ENCODE data around the gene SERTAD2. TPM values are rescaled to one million over a fixed set of nuclear protein-coding genes. Genes with fewer than 3 reads are reported as not detected.

SERTAD2 gene
- total RNA-seq, 2 donors from 2014 or later, result 11.2 to 20.7 TPM

DNA sequence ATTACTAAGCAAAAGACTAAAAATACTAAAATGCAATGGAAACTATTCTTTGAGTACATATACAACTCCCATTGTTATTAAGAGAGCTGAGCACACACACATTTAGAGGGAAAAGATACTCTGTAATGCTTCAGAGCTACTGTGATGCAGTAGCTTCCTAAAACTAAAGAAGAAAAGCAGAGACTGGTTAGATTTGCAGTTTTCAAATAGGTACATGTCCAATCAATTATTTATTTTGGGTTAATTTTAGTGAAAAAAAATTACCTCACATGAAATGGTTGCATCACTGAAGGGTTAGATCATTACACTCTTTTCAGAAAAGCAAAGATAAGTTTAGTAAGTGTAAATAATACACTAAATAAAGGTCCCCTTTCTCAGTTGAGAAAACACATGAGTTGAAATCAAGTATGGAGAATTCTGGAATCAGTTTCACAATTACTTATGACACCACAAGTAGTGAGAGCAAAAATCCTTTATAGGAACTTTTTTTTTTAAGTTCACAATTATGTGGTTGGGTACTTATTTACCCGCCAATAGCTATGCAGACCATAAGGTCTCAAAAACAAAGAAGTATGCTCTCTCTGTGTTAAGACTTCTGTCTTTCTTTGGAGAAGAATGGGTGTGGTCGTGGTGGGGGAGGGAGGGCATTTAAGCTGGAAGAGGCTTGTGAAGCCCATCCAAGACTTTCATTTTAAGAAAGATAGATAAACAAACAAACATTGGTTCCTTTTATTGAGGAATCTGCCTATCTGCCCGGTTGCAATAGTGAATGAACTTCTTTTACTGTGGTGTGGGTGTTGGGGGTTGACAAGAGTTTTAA, 25.3 kb upstream of the SERTAD2 start:
- Histone ChIP-seq H3K27me3 (no peaks in the 10 kb centered on the region), H3K9me3 (no peaks in the 10 kb centered on the region), H3K4me3 (no peak overlapping the region), H3K4me1 (no peaks in the 10 kb centered on the region), H3K27ac (no peak overlapping the region), H3K36me3 (no peaks in the 10 kb centered on the region), H3K9ac (ENCODE audit: low read depth in 2 of 2, low read length in 2 of 2) (no peak overlapping the region)
- intact Hi-C loops (cut with DNase I), result no loop called here
- DNase-seq, result no peak
- TF ChIP-seq, protein P1, sequence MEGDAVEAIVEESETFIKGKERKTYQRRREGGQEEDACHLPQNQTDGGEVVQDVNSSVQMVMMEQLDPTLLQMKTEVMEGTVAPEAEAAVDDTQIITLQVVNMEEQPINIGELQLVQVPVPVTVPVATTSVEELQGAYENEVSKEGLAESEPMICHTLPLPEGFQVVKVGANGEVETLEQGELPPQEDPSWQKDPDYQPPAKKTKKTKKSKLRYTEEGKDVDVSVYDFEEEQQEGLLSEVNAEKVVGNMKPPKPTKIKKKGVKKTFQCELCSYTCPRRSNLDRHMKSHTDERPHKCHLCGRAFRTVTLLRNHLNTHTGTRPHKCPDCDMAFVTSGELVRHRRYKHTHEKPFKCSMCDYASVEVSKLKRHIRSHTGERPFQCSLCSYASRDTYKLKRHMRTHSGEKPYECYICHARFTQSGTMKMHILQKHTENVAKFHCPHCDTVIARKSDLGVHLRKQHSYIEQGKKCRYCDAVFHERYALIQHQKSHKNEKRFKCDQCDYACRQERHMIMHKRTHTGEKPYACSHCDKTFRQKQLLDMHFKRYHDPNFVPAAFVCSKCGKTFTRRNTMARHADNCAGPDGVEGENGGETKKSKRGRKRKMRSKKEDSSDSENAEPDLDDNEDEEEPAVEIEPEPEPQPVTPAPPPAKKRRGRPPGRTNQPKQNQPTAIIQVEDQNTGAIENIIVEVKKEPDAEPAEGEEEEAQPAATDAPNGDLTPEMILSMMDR (IDR thresholded peaks at IDR 0.05), result no peak

DNA sequence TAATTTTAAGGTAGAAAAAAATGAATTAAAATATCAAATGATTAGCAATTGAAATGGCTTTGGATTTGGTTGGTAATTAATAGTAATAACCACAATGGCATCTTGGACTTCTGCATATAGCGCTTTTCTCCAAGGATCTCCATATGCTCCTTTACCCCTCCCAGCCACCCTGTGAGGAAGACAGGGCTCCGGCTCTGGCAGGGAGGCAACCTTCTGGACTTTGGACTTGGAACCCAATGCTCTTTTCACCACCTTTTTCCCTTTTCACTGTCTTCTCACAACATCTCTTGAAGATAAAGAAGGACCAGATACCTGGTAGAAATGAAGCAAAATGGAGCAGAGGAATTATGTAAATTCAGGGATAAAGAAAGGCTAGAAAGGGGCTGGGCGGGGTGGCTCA, 23.8 kb upstream of the SERTAD2 start:
- intact Hi-C loops (cut with DNase I), result no loop called here
- TF ChIP-seq, protein P1 (IDR thresholded peaks at IDR 0.05), result no peak
- no peaks in the 10 kb centered on the region for H3K27me3 ChIP-seq
- H3K4me3 ChIP-seq, result no peak overlapping the region
- no peak overlapping the region for H3K27ac ChIP-seq
- H3K4me1 ChIP-seq, result no peaks in the 10 kb centered on the region
- no peaks in the 10 kb centered on the region for H3K36me3 ChIP-seq
- DNase-seq, result peak; percentile 53
- H3K9ac ChIP-seq (ENCODE audit: low read depth in 2 of 2, low read length in 2 of 2), result no peak overlapping the region
- no peaks in the 10 kb centered on the region for H3K9me3 ChIP-seq

DNA sequence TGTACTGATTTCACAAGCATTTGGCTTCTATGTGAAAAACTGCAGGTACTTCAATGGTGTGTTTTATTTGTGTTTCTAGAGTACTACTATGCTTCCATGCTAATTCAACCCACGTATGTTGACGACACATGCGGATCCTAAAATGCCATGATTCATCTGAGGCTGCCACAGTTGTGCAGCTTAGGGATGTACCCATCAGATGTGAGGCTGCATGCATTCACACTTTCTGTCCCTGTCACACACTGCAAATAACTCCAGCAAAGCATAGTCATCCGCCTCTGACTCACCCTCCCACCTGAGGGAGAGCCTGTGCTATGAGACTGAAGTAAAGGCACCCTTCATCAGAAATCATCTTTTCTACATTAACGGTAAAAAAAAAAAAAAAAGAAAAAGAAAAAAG, 22.1 kb upstream of the SERTAD2 start:
- TF ChIP-seq, protein P1 (IDR thresholded peaks at IDR 0.05), result no peak
- H3K9me3 ChIP-seq, result no peaks in the 10 kb centered on the region

DNA sequence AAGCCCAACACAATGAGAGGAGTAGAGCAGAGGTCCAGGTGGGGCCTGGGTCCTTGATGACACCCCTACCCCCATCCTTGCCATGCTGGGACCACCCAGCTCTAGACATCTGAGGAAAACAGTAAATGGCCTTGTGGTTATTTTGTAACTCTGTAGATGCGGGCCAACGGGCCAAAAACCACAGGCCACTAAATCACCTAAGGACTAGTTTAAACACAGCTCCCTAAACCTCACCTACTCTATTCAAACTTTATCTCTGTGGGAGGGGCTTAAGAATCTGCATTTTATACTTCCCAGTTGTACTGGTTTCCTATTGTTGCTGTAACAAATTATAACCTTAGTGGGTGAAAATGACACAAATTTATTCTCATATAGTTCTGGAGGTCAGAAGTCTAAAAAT, 19.0 kb upstream of the SERTAD2 start:
- DNase-seq, result no peak
- TF ChIP-seq, protein P1 (IDR thresholded peaks at IDR 0.05), result no peak
- H3K27ac ChIP-seq, result no peak overlapping the region
- H3K4me3 ChIP-seq, result no peak overlapping the region
- intact Hi-C loops (cut with DNase I), result no loop called here
- H3K36me3 ChIP-seq, result no peaks in the 10 kb centered on the region
- H3K9ac ChIP-seq (ENCODE audit: low read depth in 2 of 2, low read length in 2 of 2), result no peak overlapping the region
- H3K9me3 ChIP-seq, result no peaks in the 10 kb centered on the region
- H3K27me3 ChIP-seq, result no peaks in the 10 kb centered on the region
- H3K4me1 ChIP-seq, result no peaks in the 10 kb centered on the region

More for the DNA sequence above, 22.1 kb upstream of the SERTAD2 start:
- Histone ChIP-seq H3K36me3 (no peaks in the 10 kb centered on the region), H3K27me3 (no peaks in the 10 kb centered on the region), H3K27ac (no peak overlapping the region), H3K4me3 (no peak overlapping the region), H3K9ac (ENCODE audit: low read depth in 2 of 2, low read length in 2 of 2) (no peak overlapping the region), H3K4me1 (no peaks in the 10 kb centered on the region)
- intact Hi-C loops (cut with DNase I), result no loop called here
- no peak for DNase-seq

DNA sequence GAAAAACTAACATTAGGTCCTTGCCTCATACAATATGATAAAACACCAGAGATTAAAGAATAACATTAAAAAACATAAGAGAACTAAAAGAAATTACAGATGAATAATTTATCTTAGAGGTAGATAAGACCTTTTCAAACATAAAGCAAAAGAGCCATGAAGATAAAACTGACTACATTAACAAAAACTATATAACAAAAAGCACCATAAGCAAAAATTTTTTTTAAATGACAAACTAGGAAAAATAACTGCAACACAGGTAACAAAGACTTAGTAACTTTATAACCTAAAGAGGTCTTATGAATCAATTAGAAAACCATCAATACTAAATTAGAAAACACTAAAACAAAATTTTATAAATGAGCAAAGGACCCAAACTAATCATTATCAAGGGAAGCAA, 16.3 kb upstream of the SERTAD2 start:
- no peak overlapping the region for H3K9ac ChIP-seq (ENCODE audit: low read depth in 2 of 2, low read length in 2 of 2)
- no peak overlapping the region for H3K27ac ChIP-seq
- H3K4me3 ChIP-seq, result no peak overlapping the region
- TF ChIP-seq, protein P1 (IDR thresholded peaks at IDR 0.05), result no peak
- no peaks in the 10 kb centered on the region for H3K36me3 ChIP-seq
- H3K9me3 ChIP-seq, result no peaks in the 10 kb centered on the region
- DNase-seq, result no peak
- H3K27me3 ChIP-seq, result no peaks in the 10 kb centered on the region
- intact Hi-C loops (cut with DNase I), result no loop called here
- H3K4me1 ChIP-seq, result no peaks in the 10 kb centered on the region

Measured in colonic mucosa (tissue), 4 donors.